KMS-11 (cell line): ENCODE data around the gene DBX2.

ENCODE experiments used
- H2AFZ ChIP-seq: fragments of 200-600 bp; sonication (generic); 2 replicates; pipeline ENCODE4 v1.6.1; 2016; ENCODE audit warnings: antibody characterized with exemption, mixed run types, low read depth
- H3K27ac ChIP-seq: fragments of 200-600 bp; sonication (generic); 2 replicates; pipeline ENCODE4 v1.6.1; 2016; ENCODE audit warnings: mild to moderate bottlenecking, mixed run types
- H3K27me3 ChIP-seq: fragments of 200-600 bp; sonication (generic); 2 replicates; pipeline ENCODE4 v1.6.1; 2017; ENCODE audit warnings: mild to moderate bottlenecking, low read depth, mixed run types, moderate library complexity; ENCODE audit not compliant: insufficient read depth
- H3K36me3 ChIP-seq: fragments of 200-600 bp; sonication (generic); 2 replicates; pipeline ENCODE4 v1.6.1; 2017; ENCODE audit warnings: mild to moderate bottlenecking, mixed run types; ENCODE audit not compliant: insufficient read depth
- H3K4me1 ChIP-seq: fragments of 200-600 bp; sonication (generic); 2 replicates; pipeline ENCODE4 v1.6.1; 2016; ENCODE audit warnings: mild to moderate bottlenecking, low read depth, mixed run types; ENCODE audit not compliant: poor library complexity, severe bottlenecking
- H3K4me2 ChIP-seq: fragments of 200-600 bp; sonication (generic); 2 replicates; pipeline ENCODE4 v1.7.0; 2016; ENCODE audit warnings: mild to moderate bottlenecking, mixed run types
- H3K4me3 ChIP-seq: fragments of 200-600 bp; sonication (generic); IDR thresholded peaks from 2 replicates; pipeline ENCODE4 v1.6.1; 2017; ENCODE audit warnings: low read depth, low read length, mixed read lengths; ENCODE audit not compliant: insufficient read depth
- H3K79me2 ChIP-seq: fragments of 200-600 bp; sonication (generic); 2 replicates; pipeline ENCODE4 v1.6.1; 2016; ENCODE audit warnings: low read depth, mixed run types; ENCODE audit not compliant: insufficient read depth
- H3K9ac ChIP-seq: fragments of 200-600 bp; sonication (generic); 2 replicates; pipeline ENCODE4 v1.6.1; 2016; ENCODE audit warnings: mild to moderate bottlenecking, mixed run types
- H4K20me1 ChIP-seq: fragments of 200-600 bp; sonication (generic); 2 replicates; pipeline ENCODE4 v1.6.1; 2016; ENCODE audit warnings: mild to moderate bottlenecking, mixed run types; ENCODE audit not compliant: insufficient read depth
- TF ChIP-seq, protein P1 (sequence below): fragments of 200-600 bp; sonication (generic); conservative IDR thresholded peaks from 2 replicates; pipeline ENCODE4 v1.6.1; 2017; ENCODE audit warnings: low read depth, mild to moderate bottlenecking, antibody characterized with exemption, low read length, moderate library complexity, mixed read lengths

DBX2 gene

DNA sequence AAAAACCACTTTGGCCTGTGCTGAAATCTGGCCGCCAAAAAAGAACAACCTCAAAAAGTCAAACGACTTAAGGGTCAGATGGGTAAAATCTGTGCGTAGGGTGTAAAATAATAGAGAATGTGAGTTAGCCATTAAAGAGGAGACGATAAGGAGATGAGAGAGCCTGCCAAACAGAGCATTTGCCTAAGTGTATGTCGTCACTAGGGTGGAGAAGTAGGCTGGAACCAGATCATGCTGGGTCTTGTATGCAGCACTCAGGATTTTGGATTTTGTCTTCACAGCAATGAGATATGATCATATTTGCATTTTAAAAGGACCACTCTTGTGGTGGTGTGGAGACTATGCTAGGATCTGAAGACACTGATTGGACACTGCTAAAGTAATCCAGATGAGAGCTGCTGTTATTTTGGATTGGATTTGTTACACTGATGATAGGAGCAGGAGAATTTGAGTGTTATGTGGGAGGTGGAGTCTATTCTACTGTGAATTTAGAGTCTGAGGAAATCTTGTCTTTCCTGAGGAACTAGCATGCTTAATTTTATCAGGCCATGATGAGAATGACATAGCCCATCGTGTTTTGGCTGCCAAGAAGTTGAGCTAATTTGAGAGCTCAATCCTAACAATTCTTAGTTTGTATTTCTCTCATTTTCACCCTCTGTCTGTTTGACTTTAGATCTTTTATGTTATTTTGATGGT, 24.8 kb upstream of the DBX2 start:
- H3K4me1 ChIP-seq = no peaks in the 10 kb centered on the region
- H3K4me3 ChIP-seq = no peak overlapping the region
- no peak overlapping the region for H3K9ac ChIP-seq
- H3K4me2 ChIP-seq = no peak overlapping the region
- H2AFZ ChIP-seq = no peak overlapping the region
- no peak overlapping the region for H3K27ac ChIP-seq
- TF ChIP-seq, protein P1, sequence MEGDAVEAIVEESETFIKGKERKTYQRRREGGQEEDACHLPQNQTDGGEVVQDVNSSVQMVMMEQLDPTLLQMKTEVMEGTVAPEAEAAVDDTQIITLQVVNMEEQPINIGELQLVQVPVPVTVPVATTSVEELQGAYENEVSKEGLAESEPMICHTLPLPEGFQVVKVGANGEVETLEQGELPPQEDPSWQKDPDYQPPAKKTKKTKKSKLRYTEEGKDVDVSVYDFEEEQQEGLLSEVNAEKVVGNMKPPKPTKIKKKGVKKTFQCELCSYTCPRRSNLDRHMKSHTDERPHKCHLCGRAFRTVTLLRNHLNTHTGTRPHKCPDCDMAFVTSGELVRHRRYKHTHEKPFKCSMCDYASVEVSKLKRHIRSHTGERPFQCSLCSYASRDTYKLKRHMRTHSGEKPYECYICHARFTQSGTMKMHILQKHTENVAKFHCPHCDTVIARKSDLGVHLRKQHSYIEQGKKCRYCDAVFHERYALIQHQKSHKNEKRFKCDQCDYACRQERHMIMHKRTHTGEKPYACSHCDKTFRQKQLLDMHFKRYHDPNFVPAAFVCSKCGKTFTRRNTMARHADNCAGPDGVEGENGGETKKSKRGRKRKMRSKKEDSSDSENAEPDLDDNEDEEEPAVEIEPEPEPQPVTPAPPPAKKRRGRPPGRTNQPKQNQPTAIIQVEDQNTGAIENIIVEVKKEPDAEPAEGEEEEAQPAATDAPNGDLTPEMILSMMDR = no peak
- no peaks in the 10 kb centered on the region for H4K20me1 ChIP-seq
- H3K79me2 ChIP-seq = no peaks in the 10 kb centered on the region
- H3K36me3 ChIP-seq = no peaks in the 10 kb centered on the region
- no peaks in the 10 kb centered on the region for H3K27me3 ChIP-seq

GRCh38 chr12:45065125-45065626, 14.3 kb upstream of the DBX2 start:
- Histone ChIP-seq H4K20me1 (no peaks in the 10 kb centered on the region), H3K27ac (no peak overlapping the region), H3K9ac (no peak overlapping the region), H3K36me3 (no peaks in the 10 kb centered on the region), H3K4me3 (no peak overlapping the region), H3K27me3 (no peaks in the 10 kb centered on the region), H2AFZ (no peak overlapping the region), H3K79me2 (no peaks in the 10 kb centered on the region), H3K4me1 (no peaks in the 10 kb centered on the region), H3K4me2 (no peak overlapping the region)
- TF ChIP-seq, protein P1 = no peak

GRCh38 chr12:45060976-45061375, 10.1 kb upstream of the DBX2 start:
- Histone ChIP-seq H3K36me3 (no peaks in the 10 kb centered on the region), H3K4me2 (no peak overlapping the region), H4K20me1 (no peaks in the 10 kb centered on the region), H2AFZ (no peak overlapping the region), H3K27me3 (no peaks in the 10 kb centered on the region), H3K27ac (no peak overlapping the region), H3K4me1 (no peaks in the 10 kb centered on the region), H3K9ac (no peak overlapping the region), H3K4me3 (no peak overlapping the region), H3K79me2 (no peaks in the 10 kb centered on the region)
- TF ChIP-seq, protein P1 = no peak

DNA sequence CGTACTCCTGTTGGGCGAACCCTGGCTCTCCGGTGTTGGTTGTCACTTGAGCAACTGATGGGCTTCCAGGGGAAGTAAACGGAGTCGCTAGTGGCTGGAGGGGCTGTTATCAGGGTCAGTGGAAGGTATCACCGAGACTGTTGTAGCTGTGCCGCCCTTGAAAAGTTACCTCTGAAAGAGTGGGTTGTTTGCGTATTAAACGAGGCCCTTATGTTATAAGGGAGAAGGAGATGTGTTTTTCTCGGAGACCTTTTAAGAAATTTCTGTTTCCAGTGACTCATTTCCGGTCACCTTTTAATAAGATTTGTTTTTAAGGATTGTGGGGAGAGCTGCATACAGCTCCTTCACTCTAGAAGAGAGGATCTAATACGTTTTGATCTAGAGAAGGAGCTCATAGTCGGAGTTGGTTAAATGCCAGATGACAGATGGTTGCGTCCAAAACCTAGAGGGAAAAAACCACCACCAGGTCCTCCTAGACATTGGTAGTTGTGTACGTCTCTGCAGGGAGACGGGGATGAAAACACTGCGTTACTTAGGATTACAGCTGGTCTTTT, 750 bp upstream of the DBX2 start:
- Histone ChIP-seq H3K79me2 (no peaks in the 10 kb centered on the region), H3K4me2 (no peak overlapping the region), H3K36me3 (no peaks in the 10 kb centered on the region), H3K4me1 (no peaks in the 10 kb centered on the region), H3K9ac (no peak overlapping the region), H3K4me3 (no peak overlapping the region), H3K27ac (no peak overlapping the region), H3K27me3 (no peaks in the 10 kb centered on the region), H4K20me1 (no peaks in the 10 kb centered on the region), H2AFZ (no peak overlapping the region)
- TF ChIP-seq, protein P1 = no peak
